ENCODE data around the gene RBM41.
"Not testable (repeated sequence)": the region's sequence is repeated elsewhere in the genome, so short reads cannot be mapped to it uniquely, and the experiment has no call there.

The RBM41 gene

GRCh38 chrX:107118322-107119147, at the start of gene RBM41:
RBM41 (minus strand) TSS chrX:107118822; CDS start chrX:107118773, 49 bp downstream.
- peak; percentile 41 to 52 for DNase-seq (ENCODE audit: low read depth in 2 of 2)

- DNase-seq (ENCODE audit: low read depth in 2 of 2) = no peak
These were observed 49.6 kb upstream of the RBM41 start for GRCh38 chrX:107168257-107168656.

DNA sequence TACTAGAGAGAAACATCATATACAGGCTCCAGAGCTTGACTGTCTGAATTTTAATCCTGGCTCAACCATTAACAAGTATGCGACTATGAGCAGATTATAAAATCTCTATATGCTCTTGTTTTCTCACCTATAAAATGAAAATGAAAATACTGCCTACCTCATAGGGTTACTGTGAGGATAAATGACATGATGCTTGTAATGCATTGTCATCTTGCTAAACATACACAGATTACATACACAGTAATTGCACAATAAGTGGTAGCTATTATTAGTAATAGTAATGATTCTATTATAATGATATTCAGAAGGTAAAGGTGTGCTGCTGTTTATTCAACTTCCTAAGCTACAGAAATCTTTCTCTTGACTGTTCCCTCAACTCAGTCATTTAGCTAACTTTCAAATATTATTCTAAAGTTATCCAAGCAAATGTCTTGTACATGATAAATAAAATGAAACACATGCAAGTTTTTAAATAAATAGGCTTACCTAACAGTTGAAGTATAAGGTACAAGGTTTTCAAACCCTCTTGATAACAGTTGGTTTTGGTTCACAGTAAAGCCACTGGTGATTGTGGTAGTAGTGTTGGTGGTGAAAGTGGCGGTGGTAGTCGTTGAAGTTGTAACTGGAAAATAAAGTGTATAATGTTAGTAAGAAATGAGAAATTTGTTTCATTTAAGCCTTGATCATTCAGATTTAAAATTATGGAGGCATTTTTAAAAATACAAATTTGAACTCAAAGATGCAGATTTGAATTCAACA, 48.7 kb upstream of the RBM41 start:
- no peak for DNase-seq (ENCODE audit: low read depth in 2 of 2)

GRCh38 chrX:107157618-107158017, 39.0 kb upstream of the RBM41 start:
- not testable (repeated sequence) for DNase-seq (ENCODE audit: low read depth in 2 of 2)

DNA sequence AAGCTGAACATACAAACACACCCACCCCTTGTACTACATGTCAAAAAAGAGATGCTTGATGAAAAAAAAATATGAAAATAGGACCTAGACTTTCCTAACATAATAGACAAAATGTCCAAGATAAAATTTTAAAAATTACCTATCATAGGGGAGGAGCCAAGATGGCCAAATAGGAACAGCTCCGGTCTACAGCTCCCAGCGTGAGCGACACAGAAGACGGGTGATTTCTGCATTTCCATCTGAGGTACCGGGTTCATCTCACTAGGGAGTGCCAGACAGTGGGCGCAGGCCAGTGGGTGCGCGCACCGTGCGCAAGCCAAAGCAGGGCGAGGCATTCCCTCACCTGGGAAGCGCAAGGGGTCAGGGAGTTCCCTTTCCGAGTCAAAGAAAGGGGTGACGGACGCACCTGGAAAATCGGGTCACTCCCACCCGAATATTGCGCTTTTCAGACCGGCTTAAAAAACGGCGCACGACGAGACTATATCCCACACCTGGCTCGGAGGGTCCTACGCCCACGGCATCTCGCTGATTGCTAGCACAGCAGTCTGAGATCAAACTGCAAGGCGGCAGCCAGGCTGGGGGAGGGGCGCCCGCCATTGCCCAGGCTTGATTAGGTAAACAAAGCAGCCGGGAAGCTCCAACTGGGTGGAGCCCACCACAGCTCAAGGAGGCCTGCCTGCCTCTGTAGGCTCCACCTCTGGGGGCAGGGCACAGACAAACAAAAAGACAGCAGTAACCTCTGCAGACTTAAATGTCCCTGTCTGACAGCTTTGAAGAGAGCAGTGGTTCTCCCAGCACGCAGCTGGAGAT, 37.2 kb upstream of the RBM41 start:
- not testable (repeated sequence) for DNase-seq (ENCODE audit: low read depth in 2 of 2)

DNA sequence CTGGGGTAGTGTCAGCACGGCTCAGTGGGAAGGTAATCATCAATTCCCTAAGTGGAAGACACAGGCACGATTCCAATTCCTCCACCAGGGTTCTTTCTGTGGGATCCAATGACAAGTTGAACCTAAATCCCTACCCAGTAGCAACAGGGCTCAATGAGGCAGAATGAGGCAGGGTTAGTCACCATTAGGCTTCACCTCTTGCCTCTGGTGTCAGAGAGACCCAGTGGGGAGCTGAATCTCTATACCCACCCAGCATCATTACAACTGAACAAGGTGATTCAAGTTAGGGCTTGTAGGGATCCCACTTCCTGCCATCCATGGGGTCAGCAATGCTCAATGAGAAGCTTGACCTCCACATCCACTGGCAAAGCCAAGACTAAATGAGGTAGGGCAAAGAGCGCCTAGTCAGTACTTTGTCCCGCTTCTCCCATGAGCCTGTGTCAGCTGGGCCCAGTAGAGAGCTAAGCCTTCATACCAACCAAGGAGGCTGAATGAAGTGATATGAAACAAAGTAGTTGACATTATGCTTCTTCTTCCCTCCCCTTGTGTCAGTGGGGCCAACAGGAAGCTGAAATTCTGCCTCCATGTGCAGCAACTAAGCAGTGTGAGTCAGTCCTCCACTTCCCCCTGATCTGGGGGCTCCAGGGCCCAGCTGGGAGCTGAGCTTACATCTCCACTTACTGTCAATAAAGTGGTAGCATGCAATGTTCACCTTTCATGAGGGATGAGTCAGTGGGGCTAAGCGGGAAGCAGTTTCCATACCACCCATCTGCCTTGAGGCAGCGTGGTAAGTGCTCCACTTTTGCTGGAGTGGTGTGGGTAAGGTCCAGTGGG, 36.4 kb upstream of the RBM41 start:
- DNase-seq (ENCODE audit: low read depth in 2 of 2) = peak in 1 of 2 experiments; percentile 1

DNA sequence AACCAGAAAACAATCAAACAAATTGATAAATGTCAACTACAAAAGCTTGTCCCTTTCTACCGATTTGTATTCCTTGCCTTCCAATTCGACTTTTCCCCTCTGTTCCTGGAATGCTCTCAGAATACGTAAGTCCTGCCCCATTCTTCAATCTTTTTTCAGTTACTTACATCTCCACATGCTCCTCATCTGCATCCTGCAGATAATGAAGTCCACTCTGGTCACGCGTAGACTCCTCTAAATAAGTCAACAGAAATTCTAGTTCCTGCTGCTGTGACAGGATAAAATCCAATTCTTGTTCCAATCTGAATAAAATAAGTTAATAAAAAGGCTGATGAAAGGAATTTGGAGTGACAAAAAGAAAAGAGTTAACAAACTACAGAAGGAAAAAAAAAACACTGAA, 34.4 kb upstream of the RBM41 start:
- no peak for DNase-seq (ENCODE audit: low read depth in 2 of 2)

DNA sequence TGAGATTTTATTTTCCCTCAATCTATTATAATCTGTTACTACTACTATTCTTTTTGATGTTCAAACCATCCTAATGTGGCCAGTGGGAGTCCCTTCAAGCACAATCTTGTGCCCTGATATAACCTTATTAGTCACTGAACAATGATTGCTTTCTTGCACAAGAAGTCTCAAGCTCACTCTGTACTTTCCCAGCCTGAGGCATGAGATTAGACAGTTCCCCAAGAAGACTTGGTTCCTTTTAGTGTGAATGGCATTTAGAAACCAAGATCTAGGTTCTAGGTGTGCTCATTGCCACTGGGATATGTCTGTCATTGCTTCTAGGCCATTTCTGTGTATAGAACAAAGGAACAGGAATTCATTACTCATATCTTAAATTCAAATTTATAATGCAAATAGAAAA, 28.0 kb upstream of the RBM41 start:
- no peak for DNase-seq (ENCODE audit: low read depth in 2 of 2)

DNA sequence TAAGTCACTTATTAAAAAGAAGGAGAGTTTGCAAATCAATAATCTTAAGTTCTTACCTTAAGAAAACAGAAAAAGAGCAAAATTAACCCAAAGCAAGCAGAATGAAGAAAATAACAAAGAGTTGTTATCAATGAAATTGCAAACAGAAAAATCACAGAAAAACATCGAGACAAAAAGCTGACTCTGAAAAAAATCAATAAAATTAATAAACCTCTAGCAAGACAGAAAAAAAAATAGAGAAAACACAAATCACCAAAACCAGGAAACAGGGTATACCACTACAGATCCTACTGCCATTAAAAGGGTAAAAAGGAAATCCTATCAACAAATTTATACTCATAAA, 17.3 kb upstream of the RBM41 start:
- DNase-seq (ENCODE audit: low read depth in 2 of 2) = no peak

- no peak for DNase-seq (ENCODE audit: low read depth in 2 of 2)
These were observed 16.7 kb upstream of the RBM41 start for GRCh38 chrX:107135049-107135964.

- DNase-seq (ENCODE audit: low read depth in 2 of 2) = no peak
These were observed 5.1 kb upstream of the RBM41 start for GRCh38 chrX:107123750-107124149.

DNA sequence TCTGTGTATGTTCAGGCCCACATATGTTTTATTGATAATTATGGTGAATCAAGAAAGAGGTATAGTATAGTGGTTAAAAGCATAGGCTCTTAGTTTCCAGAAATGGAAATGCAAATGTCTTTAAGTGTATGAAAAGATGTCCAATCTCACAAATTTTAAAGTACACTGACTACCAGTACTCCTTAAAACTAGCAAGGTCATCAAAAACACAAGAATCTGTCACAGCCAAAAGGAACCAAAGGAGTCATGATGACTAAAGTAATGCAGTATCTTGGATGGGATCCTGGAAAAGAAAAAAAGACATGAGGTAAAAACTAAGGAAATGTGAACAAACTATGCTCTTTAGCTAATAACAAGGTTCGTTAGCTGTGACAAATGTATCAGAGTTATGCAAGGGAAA, 661 bp upstream of the RBM41 start:
- DNase-seq (ENCODE audit: low read depth in 2 of 2) = no peak

GRCh38 chrX:107117993-107118321, 665 bp downstream of the RBM41 start:
- no peak for DNase-seq (ENCODE audit: low read depth in 2 of 2)

GRCh38 chrX:107107459-107107858, 11.2 kb downstream of the RBM41 start:
- no peak for DNase-seq (ENCODE audit: low read depth in 2 of 2)

DNA sequence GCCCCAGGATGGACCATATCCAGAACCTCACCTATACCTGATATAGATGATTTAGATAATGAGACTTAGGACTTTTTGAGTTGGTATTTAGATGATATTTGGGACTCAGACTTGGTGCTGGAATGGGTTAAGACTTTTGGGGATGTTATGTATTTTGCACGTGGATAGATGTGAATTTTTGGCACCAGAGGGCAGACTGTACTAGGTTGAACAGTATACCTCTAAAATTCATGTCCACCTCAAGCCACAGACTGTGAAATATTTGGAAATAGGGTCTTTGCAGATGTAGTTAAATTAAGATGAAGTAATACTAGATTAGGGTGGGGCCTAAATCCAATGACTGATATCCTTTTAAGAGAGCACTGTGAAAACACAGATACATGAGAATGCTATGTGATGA, 15.6 kb downstream of the RBM41 start:
- no peak for DNase-seq (ENCODE audit: low read depth in 2 of 2)

DNA sequence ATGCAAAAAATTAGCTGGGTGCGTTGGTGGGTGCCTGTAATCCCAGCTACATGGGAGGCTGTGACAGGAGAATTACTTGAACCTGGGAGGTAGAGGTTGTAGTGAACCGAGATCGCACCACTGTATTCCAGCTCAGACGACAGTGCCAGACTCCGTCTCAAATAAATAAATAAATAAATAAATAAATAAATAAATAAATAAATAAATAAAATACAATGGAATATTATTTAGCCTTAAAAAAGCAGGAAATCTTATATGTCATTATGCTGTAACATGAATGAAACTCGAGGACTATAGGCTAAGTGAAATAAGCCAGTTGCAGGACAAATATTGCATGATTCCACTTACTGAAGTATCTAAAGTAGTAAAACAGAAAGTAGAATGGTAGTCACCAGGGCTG, 42.5 kb downstream of the RBM41 start:
- DNase-seq (ENCODE audit: low read depth in 2 of 2) = no peak

DNA sequence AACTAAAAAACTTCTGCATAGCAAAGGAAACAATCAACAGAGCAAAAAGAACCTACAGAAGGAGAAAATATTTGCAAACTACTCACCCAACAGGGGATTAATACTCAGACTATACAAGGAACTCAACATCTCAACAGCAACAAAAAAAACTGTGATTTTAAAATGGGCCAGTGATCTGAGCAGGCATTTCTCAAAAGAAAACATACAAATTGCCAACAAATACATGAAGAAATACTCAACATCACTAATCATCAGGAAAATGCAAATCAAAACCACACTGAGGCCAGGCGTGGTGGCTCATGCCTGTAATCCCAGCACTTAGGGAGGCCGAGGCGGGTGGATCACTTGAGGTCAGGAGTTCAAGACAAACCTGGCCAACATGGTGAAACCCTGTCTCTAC, 60.9 kb downstream of the RBM41 start:
- DNase-seq (ENCODE audit: low read depth in 2 of 2) = not testable (repeated sequence)

GRCh38 chrX:107054978-107055377, 63.6 kb downstream of the RBM41 start:
- no peak for DNase-seq (ENCODE audit: low read depth in 2 of 2)

DNA sequence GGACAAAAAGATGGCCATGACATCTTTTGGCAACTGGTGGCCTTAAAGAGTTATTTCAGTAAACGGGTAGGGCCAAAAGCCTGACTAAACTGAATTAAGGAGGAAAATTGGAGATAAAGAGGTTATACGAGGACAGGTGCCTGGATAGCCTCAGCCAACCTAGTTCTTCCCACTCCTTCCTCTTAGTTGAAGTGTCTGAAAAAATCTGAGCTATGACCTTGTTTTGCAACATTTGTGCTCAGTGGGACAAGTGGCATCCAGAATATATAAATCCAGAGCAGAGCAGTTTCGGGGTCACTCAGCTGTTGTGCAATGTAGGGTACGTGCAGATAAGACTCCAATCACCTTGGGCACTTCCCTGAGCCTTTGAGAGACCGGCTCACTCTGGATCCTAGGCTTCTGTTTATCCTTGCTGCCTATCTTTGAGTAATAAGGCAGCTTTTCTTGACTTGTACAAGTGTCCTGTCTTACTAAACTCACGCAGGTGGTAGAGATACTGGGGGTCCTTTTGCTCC, 68.4 kb downstream of the RBM41 start:
- no peak for DNase-seq (ENCODE audit: low read depth in 2 of 2)

GRCh38 chrX:107047622-107048021, 71.0 kb downstream of the RBM41 start:
- DNase-seq (ENCODE audit: low read depth in 2 of 2) = no peak

Data from stimulated activated CD4-positive, alpha-beta T cell treated with anti-CD3 and anti-CD28 coated beads, Interleukin-12 subunit alpha, Interleukin-12 subunit beta, amount 100 ng/mL, for 24 hours (primary cell).